ENCODE results near the gene LIN28B.
"Not testable (repeated sequence)": the region's sequence is repeated elsewhere in the genome, so short reads cannot be mapped to it uniquely, and the experiment has no call there.

LIN28B gene

DNA sequence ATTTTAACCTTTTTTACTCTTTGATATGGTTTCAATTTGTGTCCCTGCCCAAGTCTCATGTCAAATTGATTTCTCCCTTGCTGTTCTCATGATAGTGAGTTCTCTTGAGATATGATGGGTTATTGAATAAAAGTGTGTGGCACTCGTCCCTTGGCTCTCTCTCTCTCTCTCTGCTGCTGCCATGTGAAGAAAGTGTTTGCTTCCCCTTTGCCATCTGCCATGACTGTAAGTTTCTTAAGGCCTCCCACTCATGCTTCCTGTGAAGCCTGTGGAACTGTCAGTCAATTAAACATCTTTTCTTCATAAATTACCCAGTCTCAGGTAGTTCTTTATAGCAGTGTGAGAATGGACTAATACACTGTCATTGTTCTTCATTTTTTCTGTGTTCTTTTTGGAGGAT lies 48.5 kb downstream of the LIN28B start:
- no peaks in the 10 kb centered on the region for H3K27me3 ChIP-seq (ENCODE audit: control insufficient read depth, low read length)
- no peaks in the 10 kb centered on the region for H3K9me3 ChIP-seq (ENCODE audit: control insufficient read depth, insufficient read depth, low read length)
- H3K4me3 ChIP-seq (ENCODE audit: low read length), result no peak overlapping the region
- no peak overlapping the region for H3K27ac ChIP-seq (ENCODE audit: low read depth, low read length)
- H3K4me1 ChIP-seq (ENCODE audit: control insufficient read depth, low read length), result no peaks in the 10 kb centered on the region
- no peak for TF ChIP-seq EZH2phosphoT487 (IDR thresholded peaks at IDR 0.05; ENCODE audit: borderline replicate concordance, low read length)
- TF ChIP-seq, protein P1, sequence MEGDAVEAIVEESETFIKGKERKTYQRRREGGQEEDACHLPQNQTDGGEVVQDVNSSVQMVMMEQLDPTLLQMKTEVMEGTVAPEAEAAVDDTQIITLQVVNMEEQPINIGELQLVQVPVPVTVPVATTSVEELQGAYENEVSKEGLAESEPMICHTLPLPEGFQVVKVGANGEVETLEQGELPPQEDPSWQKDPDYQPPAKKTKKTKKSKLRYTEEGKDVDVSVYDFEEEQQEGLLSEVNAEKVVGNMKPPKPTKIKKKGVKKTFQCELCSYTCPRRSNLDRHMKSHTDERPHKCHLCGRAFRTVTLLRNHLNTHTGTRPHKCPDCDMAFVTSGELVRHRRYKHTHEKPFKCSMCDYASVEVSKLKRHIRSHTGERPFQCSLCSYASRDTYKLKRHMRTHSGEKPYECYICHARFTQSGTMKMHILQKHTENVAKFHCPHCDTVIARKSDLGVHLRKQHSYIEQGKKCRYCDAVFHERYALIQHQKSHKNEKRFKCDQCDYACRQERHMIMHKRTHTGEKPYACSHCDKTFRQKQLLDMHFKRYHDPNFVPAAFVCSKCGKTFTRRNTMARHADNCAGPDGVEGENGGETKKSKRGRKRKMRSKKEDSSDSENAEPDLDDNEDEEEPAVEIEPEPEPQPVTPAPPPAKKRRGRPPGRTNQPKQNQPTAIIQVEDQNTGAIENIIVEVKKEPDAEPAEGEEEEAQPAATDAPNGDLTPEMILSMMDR (IDR thresholded peaks at IDR 0.05; ENCODE audit: low read depth, low read length, poor library complexity, severe bottlenecking), result no peak
- H3F3A ChIP-seq (ENCODE audit: control insufficient read depth, insufficient read depth), result no peaks in the 10 kb centered on the region
- H3K9me2 ChIP-seq (replicated peaks; ENCODE audit: control insufficient read depth, low read length), result no peaks in the 10 kb centered on the region
- no peaks in the 10 kb centered on the region for H4K20me1 ChIP-seq (ENCODE audit: control insufficient read depth, insufficient read depth, low read depth, low read length)
- no peak overlapping the region for H3K4me2 ChIP-seq (ENCODE audit: low read length)
- no peaks in the 10 kb centered on the region for H3K36me3 ChIP-seq (ENCODE audit: control insufficient read depth, low read length)
- no peaks in the 10 kb centered on the region for H3K79me2 ChIP-seq (ENCODE audit: control insufficient read depth, low read length)

DNA sequence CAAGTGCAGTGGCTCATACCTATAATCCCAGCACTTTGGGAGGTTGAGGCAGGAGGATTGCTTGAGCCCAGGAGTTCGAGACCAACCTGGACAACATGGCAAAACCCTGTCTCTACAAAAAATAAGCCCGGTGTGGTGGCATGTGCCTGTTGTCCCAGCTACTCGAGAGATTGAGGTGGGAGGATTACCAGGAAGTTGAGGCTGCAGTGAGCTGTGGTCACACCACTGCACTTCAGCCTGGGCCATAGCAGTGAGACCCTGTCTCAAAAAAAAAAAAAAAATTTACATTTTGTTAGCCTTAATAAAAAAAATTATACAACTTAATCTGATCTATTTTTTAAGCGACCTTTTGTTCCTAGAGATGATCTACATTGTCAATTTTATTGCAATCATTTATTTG lies 56.6 kb downstream of the LIN28B start:
- not testable (repeated sequence) for H3K27ac ChIP-seq (ENCODE audit: low read depth, low read length); H3K9me3 ChIP-seq (ENCODE audit: control insufficient read depth, insufficient read depth, low read length); H3K27me3 ChIP-seq (ENCODE audit: control insufficient read depth, low read length); H3K4me2 ChIP-seq (ENCODE audit: low read length); H3K79me2 ChIP-seq (ENCODE audit: control insufficient read depth, low read length); H3K36me3 ChIP-seq (ENCODE audit: control insufficient read depth, low read length); H3K4me3 ChIP-seq (ENCODE audit: low read length); H3K9me2 ChIP-seq (replicated peaks; ENCODE audit: control insufficient read depth, low read length); H4K20me1 ChIP-seq (ENCODE audit: control insufficient read depth, insufficient read depth, low read depth, low read length); H3K4me1 ChIP-seq (ENCODE audit: control insufficient read depth, low read length); H3F3A ChIP-seq (ENCODE audit: control insufficient read depth, insufficient read depth)

DNA sequence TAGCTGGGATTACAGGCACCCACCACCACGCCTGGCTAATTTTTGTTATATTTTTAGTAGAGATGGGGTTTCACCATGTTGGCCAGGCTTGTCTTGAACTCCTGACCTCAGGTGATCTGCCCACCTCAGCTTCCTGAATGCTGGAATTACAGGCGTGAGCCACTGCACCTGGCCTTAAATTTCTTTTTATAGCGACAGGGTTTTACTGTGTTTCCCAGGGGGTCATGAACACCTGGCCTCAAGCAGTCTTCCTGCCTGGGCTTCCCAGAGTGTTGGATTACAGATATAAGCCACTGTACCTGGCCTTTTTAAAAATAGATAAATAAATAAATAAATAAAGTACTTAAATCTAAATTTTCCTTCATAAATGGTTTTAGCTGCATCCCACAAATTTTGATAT lies 57.5 kb downstream of the LIN28B start:
- Histone ChIP-seq H3K79me2 (ENCODE audit: control insufficient read depth, low read length) (no peaks in the 10 kb centered on the region), H3K4me1 (ENCODE audit: control insufficient read depth, low read length) (no peaks in the 10 kb centered on the region), H3K4me2 (ENCODE audit: low read length) (no peak overlapping the region), H3K9me2 (replicated peaks; ENCODE audit: control insufficient read depth, low read length) (no peaks in the 10 kb centered on the region), H4K20me1 (ENCODE audit: control insufficient read depth, insufficient read depth, low read depth, low read length) (no peaks in the 10 kb centered on the region), H3K4me3 (ENCODE audit: low read length) (no peak overlapping the region), H3K27me3 (ENCODE audit: control insufficient read depth, low read length) (no peaks in the 10 kb centered on the region), H3K27ac (ENCODE audit: low read depth, low read length) (no peak overlapping the region), H3F3A (ENCODE audit: control insufficient read depth, insufficient read depth) (no peaks in the 10 kb centered on the region), H3K9me3 (ENCODE audit: control insufficient read depth, insufficient read depth, low read length) (no peaks in the 10 kb centered on the region), H3K36me3 (ENCODE audit: control insufficient read depth, low read length) (no peaks in the 10 kb centered on the region)
- TF ChIP-seq, protein P1 (IDR thresholded peaks at IDR 0.05; ENCODE audit: low read depth, low read length, poor library complexity, severe bottlenecking), result no peak
- TF ChIP-seq EZH2phosphoT487 (IDR thresholded peaks at IDR 0.05; ENCODE audit: borderline replicate concordance, low read length), result no peak

DNA sequence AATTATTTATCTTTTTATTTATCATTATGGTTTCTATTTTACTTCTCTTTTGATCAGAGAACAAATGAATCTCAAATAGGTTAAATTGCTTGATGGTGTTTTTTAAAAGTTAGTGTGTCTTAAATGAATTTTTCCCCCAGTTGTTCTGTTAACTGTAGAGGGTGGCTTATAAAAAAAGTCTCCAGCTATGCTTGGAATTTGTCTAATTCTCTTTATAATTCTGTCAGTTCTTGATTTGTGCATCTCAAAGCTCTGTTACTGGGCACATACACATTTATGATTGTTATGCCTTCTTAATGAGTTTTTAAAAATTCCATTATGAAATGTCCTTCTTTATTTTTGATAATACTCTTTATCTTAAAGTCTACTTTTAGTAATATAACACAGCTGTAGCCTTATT lies 58.0 kb downstream of the LIN28B start:
- H3K4me1 ChIP-seq (ENCODE audit: control insufficient read depth, low read length), result no peaks in the 10 kb centered on the region
- H3K9me2 ChIP-seq (replicated peaks; ENCODE audit: control insufficient read depth, low read length), result no peaks in the 10 kb centered on the region
- no peaks in the 10 kb centered on the region for H3K79me2 ChIP-seq (ENCODE audit: control insufficient read depth, low read length)
- no peak overlapping the region for H3K4me2 ChIP-seq (ENCODE audit: low read length)
- H3K4me3 ChIP-seq (ENCODE audit: low read length), result no peak overlapping the region
- no peak overlapping the region for H3K27ac ChIP-seq (ENCODE audit: low read depth, low read length)
- H3F3A ChIP-seq (ENCODE audit: control insufficient read depth, insufficient read depth), result no peaks in the 10 kb centered on the region
- no peaks in the 10 kb centered on the region for H3K9me3 ChIP-seq (ENCODE audit: control insufficient read depth, insufficient read depth, low read length)
- no peaks in the 10 kb centered on the region for H3K36me3 ChIP-seq (ENCODE audit: control insufficient read depth, low read length)
- no peak for TF ChIP-seq EZH2phosphoT487 (IDR thresholded peaks at IDR 0.05; ENCODE audit: borderline replicate concordance, low read length)
- TF ChIP-seq, protein P1 (IDR thresholded peaks at IDR 0.05; ENCODE audit: low read depth, low read length, poor library complexity, severe bottlenecking), result no peak
- no peaks in the 10 kb centered on the region for H4K20me1 ChIP-seq (ENCODE audit: control insufficient read depth, insufficient read depth, low read depth, low read length)
- no peaks in the 10 kb centered on the region for H3K27me3 ChIP-seq (ENCODE audit: control insufficient read depth, low read length)
